ENCODE measurements around the gene USP40. TPM values are rescaled to one million over a fixed set of nuclear protein-coding genes. Genes with fewer than 3 reads are reported as not detected.

The USP40 gene
- total RNA-seq, 2 donors from 2014 or later, result 14.7 to 19.6 TPM

DNA sequence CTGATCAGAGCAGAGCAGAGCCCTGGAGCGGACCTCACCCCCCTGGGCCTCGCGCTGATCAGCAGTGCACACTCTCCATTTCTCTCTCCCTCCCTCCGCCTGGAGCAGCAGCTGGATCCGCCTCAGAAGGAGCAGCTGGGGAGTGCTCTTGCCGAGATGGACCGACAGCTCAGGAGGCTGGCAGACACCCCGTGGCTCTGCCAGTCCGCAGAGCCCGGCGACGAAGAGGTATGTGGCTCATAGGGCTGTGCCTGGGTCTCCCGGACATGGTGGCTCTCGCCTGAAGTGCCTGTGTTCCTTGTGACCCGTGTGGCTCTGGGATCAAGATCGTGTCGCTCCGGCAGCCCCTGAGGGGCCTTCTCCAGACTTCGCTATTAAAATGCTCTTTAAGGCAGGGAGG, 102.5 kb downstream of the USP40 start:
- ATAC-seq (replicated peaks in 1 of 2), result no peak
- no peak overlapping the region for H3K27ac Mint-ChIP-seq

DNA sequence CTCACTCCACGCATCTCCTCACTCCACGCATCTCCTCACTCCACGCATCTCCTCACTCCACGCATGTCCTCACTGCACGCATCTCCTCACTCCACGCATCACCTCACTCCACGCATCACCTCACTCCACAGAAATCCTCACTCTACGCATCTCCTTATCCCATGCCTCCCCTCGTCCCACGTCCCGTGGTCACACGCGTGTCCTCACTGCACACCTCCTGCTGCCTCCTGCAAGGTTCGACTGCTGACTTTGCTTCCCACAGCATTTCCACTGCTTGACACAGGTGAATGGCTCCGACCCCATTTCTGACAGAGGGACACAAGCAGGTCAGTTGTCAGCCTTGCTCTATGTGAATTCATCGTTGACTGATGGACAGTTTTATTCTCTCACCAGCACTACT, 103.0 kb downstream of the USP40 start:
- H3K27ac Mint-ChIP-seq, result no peak overlapping the region
- H3K27me3 Mint-ChIP-seq (ENCODE audit: low read depth), result no peaks in the 10 kb centered on the region
- peaks cover 5 to 9% of the 10 kb centered on the region in 2 donors for H3K36me3 Mint-ChIP-seq (ENCODE audit: insufficient read depth in 2 of 2)
- no peak for DNase-seq
- H3K9me3 Mint-ChIP-seq, result no peaks in the 10 kb centered on the region
- no peaks in the 10 kb centered on the region for H3K4me1 Mint-ChIP-seq (ENCODE audit: low read depth)
- H3K4me3 Mint-ChIP-seq, result no peak overlapping the region
- ATAC-seq (replicated peaks in 1 of 2), result no peak

More for the DNA sequence above, 102.5 kb downstream of the USP40 start:
- Mint-ChIP-seq H3K4me1 (ENCODE audit: low read depth) (no peaks in the 10 kb centered on the region), H3K27me3 (ENCODE audit: low read depth) (no peaks in the 10 kb centered on the region), H3K9me3 (no peaks in the 10 kb centered on the region), H3K4me3 (no peak overlapping the region), H3K36me3 (ENCODE audit: insufficient read depth in 2 of 2) (peaks cover 5 to 11% of the 10 kb centered on the region in 2 donors)
- no peak for DNase-seq

GRCh38 chr2:233462826-233463470, 103.6 kb downstream of the USP40 start:
- no peak for ATAC-seq (replicated peaks in 1 of 2)

DNA sequence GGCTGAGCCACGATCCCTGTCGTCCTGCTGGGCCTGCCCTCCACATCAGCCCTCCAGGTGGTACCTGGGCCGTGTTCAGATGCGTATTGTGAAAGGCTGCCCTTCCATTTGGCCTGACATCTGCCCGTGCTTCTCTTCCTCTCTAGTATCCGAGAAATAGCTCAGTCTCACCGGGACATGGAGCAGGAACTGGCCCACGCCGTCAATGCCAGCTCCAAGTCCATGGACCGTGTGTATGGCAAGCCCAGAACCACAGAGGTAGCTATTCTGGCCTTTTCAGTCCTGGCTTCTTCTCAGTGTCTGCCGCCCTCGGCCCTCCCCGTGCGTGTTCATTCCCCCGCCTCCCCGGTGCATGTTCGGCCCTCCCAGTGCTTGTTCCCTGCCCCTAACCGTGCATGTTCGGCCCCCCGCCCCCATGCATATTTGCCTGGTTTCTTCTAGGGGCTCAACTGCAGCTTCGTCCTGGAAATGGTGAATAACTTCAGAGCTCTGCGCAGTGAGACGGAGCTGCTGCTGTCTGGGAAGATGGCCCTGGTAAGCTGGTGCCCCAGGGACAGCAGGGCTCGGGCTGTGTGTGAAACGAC, 104.3 kb downstream of the USP40 start:
- Mint-ChIP-seq H3K36me3 (ENCODE audit: insufficient read depth in 2 of 2) (peaks cover 3 to 8% of the 10 kb centered on the region in 2 donors), H3K27ac (no peak overlapping the region), H3K4me3 (no peak overlapping the region), H3K4me1 (ENCODE audit: low read depth) (no peaks in the 10 kb centered on the region), H3K9me3 (no peaks in the 10 kb centered on the region), H3K27me3 (ENCODE audit: low read depth) (no peaks in the 10 kb centered on the region)
- ATAC-seq (replicated peaks in 1 of 2), result no peak
- no peak for DNase-seq

More at GRCh38 chr2:233462826-233463470, 103.6 kb downstream of the USP40 start:
- Mint-ChIP-seq H3K27ac (no peak overlapping the region), H3K27me3 (ENCODE audit: low read depth) (no peaks in the 10 kb centered on the region), H3K4me1 (ENCODE audit: low read depth) (no peaks in the 10 kb centered on the region), H3K36me3 (ENCODE audit: insufficient read depth in 2 of 2) (peaks cover 3 to 8% of the 10 kb centered on the region in 2 donors), H3K4me3 (no peak overlapping the region), H3K9me3 (no peaks in the 10 kb centered on the region)
- DNase-seq, result no peak

DNA sequence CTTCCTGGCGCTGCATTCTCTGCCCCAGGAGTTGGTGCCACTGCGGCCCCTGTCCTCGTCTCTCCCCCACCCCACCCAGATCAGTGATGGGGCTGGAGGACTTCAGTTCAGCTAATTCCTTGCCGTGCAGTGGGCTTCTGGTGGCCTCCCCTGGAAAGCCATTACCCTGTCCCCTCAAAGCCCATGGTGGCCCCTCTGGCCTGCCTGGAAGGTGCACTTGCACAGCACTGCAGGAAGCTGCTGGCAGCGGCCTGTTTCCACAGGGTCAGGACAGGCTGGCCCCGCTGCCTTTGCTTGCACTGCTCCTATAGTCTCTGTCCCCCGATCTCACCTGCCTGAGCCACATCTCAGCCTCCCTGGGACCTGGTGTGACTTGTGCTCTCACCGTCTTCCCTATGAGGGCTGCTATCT, 105.1 kb downstream of the USP40 start:
- Mint-ChIP-seq H3K27me3 (ENCODE audit: low read depth) (no peaks in the 10 kb centered on the region), H3K4me1 (ENCODE audit: low read depth) (no peaks in the 10 kb centered on the region), H3K4me3 (no peak overlapping the region), H3K27ac (no peak overlapping the region), H3K9me3 (no peaks in the 10 kb centered on the region), H3K36me3 (ENCODE audit: insufficient read depth in 2 of 2) (peaks cover 3 to 10% of the 10 kb centered on the region in 2 donors)
- ATAC-seq (replicated peaks in 1 of 2), result no peak
- no peak for DNase-seq

DNA sequence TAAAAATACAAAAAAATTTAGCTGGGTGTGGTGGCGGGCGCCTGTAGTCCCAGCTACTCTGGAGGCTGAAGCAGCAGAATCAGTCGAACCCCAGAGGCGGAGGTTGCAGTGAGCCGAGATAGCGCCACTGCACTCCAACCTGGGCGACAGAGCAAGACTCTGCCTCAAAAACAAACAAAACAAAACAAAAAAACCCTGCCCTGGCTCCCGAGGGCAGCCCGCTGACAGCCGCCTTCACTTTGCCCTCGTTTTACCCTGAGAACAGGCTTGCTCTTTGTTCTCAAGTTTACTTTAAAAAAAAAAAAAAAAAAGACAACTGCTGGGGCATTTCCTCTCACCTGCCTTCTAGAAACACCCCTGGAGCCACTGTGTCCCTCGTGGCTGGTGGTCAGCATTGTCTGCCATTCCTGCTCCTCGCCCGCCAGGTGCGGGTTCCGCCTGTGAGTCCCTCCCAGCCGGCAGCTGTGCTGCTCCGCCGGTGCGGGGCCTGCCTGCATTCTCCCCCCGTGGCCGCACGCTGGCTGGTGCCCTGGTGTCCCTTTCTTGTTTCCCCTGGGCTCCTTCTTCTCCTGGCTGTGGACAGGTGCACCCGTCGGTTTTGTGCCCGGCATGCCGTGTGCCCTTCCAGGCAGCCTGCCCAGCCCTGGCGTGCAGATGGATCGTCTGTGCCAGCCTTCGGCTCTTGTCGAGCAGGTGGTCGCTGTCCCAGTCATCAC, 105.7 kb downstream of the USP40 start:
- DNase-seq (no peak), ATAC-seq (replicated peaks in 1 of 2) (no peak)
- H3K4me3 Mint-ChIP-seq, result no peak overlapping the region
- H3K27ac Mint-ChIP-seq, result no peak overlapping the region
- no peaks in the 10 kb centered on the region for H3K9me3 Mint-ChIP-seq
- H3K27me3 Mint-ChIP-seq (ENCODE audit: low read depth), result no peaks in the 10 kb centered on the region
- peaks cover 3 to 10% of the 10 kb centered on the region in 2 donors for H3K36me3 Mint-ChIP-seq (ENCODE audit: insufficient read depth in 2 of 2)
- no peaks in the 10 kb centered on the region for H3K4me1 Mint-ChIP-seq (ENCODE audit: low read depth)

DNA sequence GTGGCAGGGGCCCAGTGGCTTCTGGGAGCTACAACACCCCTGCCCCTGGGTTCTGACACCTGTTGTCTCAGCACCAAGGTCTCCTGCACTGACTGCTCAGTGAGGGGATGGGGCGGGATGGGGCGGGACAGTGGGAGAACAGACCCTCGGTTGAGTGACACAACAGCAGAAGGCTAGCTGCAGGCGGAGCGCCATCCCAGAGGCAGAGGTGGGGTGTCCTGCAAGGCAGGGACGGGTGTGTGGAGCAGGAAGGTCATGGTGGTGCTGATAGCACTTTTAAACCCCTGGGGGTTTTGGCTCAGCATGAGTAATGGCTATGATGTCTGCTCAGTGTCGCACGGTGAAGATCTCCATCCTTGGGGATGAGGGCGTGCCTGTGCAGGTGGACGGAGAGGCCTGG, 107.2 kb downstream of the USP40 start:
- peaks cover 5 to 11% of the 10 kb centered on the region in 2 donors for H3K36me3 Mint-ChIP-seq (ENCODE audit: insufficient read depth in 2 of 2)
- H3K27ac Mint-ChIP-seq, result no peak overlapping the region

GRCh38 chr2:233458826-233459225, 107.8 kb downstream of the USP40 start:
- H3K4me1 Mint-ChIP-seq (ENCODE audit: low read depth), result no peaks in the 10 kb centered on the region
- DNase-seq (no peak), ATAC-seq (replicated peaks in 1 of 2) (no peak)
- H3K36me3 Mint-ChIP-seq (ENCODE audit: insufficient read depth in 2 of 2), result peaks cover 6 to 7% of the 10 kb centered on the region in 2 donors
- no peaks in the 10 kb centered on the region for H3K9me3 Mint-ChIP-seq
- no peak overlapping the region for H3K4me3 Mint-ChIP-seq
- H3K27me3 Mint-ChIP-seq (ENCODE audit: low read depth), result no peaks in the 10 kb centered on the region
- no peak overlapping the region for H3K27ac Mint-ChIP-seq

More for the DNA sequence above, 107.2 kb downstream of the USP40 start:
- Mint-ChIP-seq H3K9me3 (no peaks in the 10 kb centered on the region), H3K27me3 (ENCODE audit: low read depth) (no peaks in the 10 kb centered on the region), H3K4me1 (ENCODE audit: low read depth) (no peaks in the 10 kb centered on the region), H3K4me3 (no peak overlapping the region)
- no peak for DNase-seq
- no peak for ATAC-seq (replicated peaks in 1 of 2)

GRCh38 chr2:233458031-233458610, 108.5 kb downstream of the USP40 start:
- Mint-ChIP-seq H3K36me3 (ENCODE audit: insufficient read depth in 2 of 2) (peaks cover 3 to 4% of the 10 kb centered on the region in 2 donors), H3K27ac (no peak overlapping the region), H3K9me3 (no peaks in the 10 kb centered on the region), H3K4me1 (ENCODE audit: low read depth) (no peaks in the 10 kb centered on the region), H3K27me3 (ENCODE audit: low read depth) (no peaks in the 10 kb centered on the region), H3K4me3 (no peak overlapping the region)
- DNase-seq (no peak), ATAC-seq (replicated peaks in 1 of 2) (no peak)

- ATAC-seq (replicated peaks in 1 of 2) (no peak), DNase-seq (no peak)
- no peaks in the 10 kb centered on the region for H3K27me3 Mint-ChIP-seq (ENCODE audit: low read depth)
- H3K4me3 Mint-ChIP-seq, result no peak overlapping the region
- no peaks in the 10 kb centered on the region for H3K9me3 Mint-ChIP-seq
- H3K27ac Mint-ChIP-seq, result no peak overlapping the region
- no peaks in the 10 kb centered on the region for H3K4me1 Mint-ChIP-seq (ENCODE audit: low read depth)
- H3K36me3 Mint-ChIP-seq (ENCODE audit: insufficient read depth in 2 of 2), result peaks cover 4 to 6% of the 10 kb centered on the region in 2 donors
These were observed 109.2 kb downstream of the USP40 start for GRCh38 chr2:233457356-233457755.

DNA sequence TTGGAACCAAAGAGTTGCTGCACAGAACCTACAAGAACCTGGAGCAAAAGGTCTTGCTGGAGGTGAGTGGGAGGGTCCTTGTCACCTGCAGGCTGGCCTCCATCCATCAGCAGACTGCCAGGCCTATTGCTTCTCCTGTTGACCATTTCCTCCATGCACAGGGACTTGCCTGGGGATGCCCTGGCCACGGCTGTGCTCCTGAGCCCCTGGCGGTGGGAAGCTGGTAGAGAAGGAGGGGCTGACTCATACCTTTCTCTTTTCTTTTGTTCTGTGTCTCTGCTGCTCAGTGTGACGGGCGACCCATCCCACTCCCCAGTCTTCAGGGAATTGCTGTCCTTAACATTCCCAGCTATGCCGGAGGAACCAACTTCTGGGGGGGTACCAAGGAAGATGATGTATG, 109.6 kb downstream of the USP40 start:
- Mint-ChIP-seq H3K4me1 (ENCODE audit: low read depth) (no peaks in the 10 kb centered on the region), H3K27ac (no peak overlapping the region), H3K36me3 (ENCODE audit: insufficient read depth in 2 of 2) (peaks cover 4 to 9% of the 10 kb centered on the region in 2 donors), H3K4me3 (no peak overlapping the region), H3K9me3 (no peaks in the 10 kb centered on the region), H3K27me3 (ENCODE audit: low read depth) (no peaks in the 10 kb centered on the region)
- no peak for DNase-seq
- ATAC-seq (replicated peaks in 1 of 2), result no peak

- DNase-seq (no peak), ATAC-seq (replicated peaks in 1 of 2) (no peak)
- H3K27me3 Mint-ChIP-seq (ENCODE audit: low read depth), result no peaks in the 10 kb centered on the region
- no peak overlapping the region for H3K27ac Mint-ChIP-seq
- no peaks in the 10 kb centered on the region for H3K4me1 Mint-ChIP-seq (ENCODE audit: low read depth)
- H3K4me3 Mint-ChIP-seq, result no peak overlapping the region
- no peaks in the 10 kb centered on the region for H3K9me3 Mint-ChIP-seq
- peaks cover 4 to 13% of the 10 kb centered on the region in 2 donors for H3K36me3 Mint-ChIP-seq (ENCODE audit: insufficient read depth in 2 of 2)
These were observed 110.5 kb downstream of the USP40 start for GRCh38 chr2:233456111-233456510.

GRCh38 chr2:233455491-233455890, 111.1 kb downstream of the USP40 start:
- DNase-seq, result no peak

More at GRCh38 chr2:233455491-233455890, 111.1 kb downstream of the USP40 start:
- no peak for ATAC-seq (replicated peaks in 1 of 2)
- Mint-ChIP-seq H3K4me3 (no peak overlapping the region), H3K9me3 (no peaks in the 10 kb centered on the region), H3K36me3 (ENCODE audit: insufficient read depth in 2 of 2) (peaks cover 4 to 14% of the 10 kb centered on the region in 2 donors), H3K27me3 (ENCODE audit: low read depth) (no peaks in the 10 kb centered on the region), H3K4me1 (ENCODE audit: low read depth) (no peaks in the 10 kb centered on the region), H3K27ac (no peak overlapping the region)

All from activated T-cell treated with anti-CD3 and anti-CD28 coated beads, Interleukin-2, amount 50 U/mL, for 72 hours (primary cell).